ENCODE data around the gene SUPT7L.

Gene SUPT7L

DNA sequence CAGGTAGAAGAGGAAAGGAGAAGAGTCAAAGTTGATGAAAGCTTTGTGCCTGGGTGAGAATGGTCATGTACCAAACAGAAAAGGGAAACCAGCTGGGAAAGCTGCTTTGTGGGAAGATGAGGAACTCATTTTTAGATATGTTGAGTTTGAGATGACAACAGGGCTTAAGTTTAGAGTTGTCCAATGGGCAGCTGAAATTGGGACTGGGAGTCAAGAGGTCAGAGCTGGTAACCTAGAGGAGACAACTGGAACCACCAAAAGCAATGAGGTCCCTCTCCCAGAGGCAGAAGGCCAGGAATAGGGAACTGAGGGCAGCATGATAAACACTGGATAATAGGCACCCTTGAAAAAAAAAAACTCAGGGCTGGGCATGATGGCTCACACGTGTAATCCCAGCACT lies 49.1 kb upstream of the SUPT7L start:
- CTCF ChIA-PET: interaction anchor here (0.7 to 3.5 kb wide), 3 partner anchors 9 to 30 kb away, joined by 3 to 23 read pairs (median 7); no protein-coding TSS in a partner anchor
- Histone ChIP-seq H3K36me3 (ENCODE audit: control insufficient read depth in 2 of 2, insufficient read depth in 1 of 2, low read length in 2 of 2) (no peaks in the 10 kb centered on the region), H3K4me1 (ENCODE audit: control insufficient read depth, insufficient read depth, low read length) (peaks cover 4% of the 10 kb centered on the region; the same call in 1 of the 2 replicates), H3K9me3 (ENCODE audit: control insufficient read depth, insufficient read depth, low read depth, low read length) (no peaks in the 10 kb centered on the region), H3K27ac (ENCODE audit: extremely low read depth, low read depth, low read length) (no peak overlapping the region), H3K4me3 (ENCODE audit: low read depth, low read length) (no peak overlapping the region)
- POLR2A ChIA-PET: no interaction called here
- TF ChIP-seq ZNF133 (tag by site-specific recombination; IDR thresholded peaks at IDR 0.05) (no peak), KLF1 (tag by site-specific recombination; IDR thresholded peaks at IDR 0.05) (no peak), ZNF626 (tag by site-specific recombination; IDR thresholded peaks at IDR 0.05) (no peak), ZNF555 (tag by site-specific recombination; conservative IDR thresholded peaks at IDR 0.05) (no peak), TSHZ1 (tag by site-specific recombination; IDR thresholded peaks at IDR 0.05; ENCODE audit: borderline replicate concordance) (no peak), ZNF18 (tag by site-specific recombination; IDR thresholded peaks at IDR 0.05) (no peak), ZNF654 (tag by site-specific recombination; IDR thresholded peaks at IDR 0.05; ENCODE audit: low read depth) (no peak)

DNA sequence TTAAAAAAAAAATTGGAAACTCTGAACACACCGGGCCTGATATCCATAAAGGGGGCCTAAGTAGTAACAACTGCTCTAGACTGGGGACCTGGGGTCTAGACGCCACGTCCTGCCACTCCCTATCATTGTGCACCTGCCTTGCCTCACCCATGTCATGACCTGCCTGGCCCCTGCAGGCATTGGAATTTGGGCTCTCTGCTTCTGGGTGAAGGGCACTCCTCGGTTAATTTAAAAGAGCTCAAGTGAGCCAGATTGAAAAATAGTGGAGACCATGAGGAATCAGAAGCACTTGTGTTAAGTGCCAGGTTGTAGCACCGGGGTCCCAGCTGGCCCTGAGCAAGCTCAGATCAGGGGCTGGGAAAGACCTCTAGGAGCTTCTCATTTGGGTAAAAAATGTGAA lies 48.4 kb upstream of the SUPT7L start:
- Histone ChIP-seq H3K4me1 (ENCODE audit: control insufficient read depth, insufficient read depth, low read length) (peaks cover 4% of the 10 kb centered on the region; the same call in 1 of the 2 replicates), H3K4me3 (ENCODE audit: low read depth, low read length) (no peak overlapping the region), H3K9me3 (ENCODE audit: control insufficient read depth, insufficient read depth, low read depth, low read length) (no peaks in the 10 kb centered on the region), H3K36me3 (ENCODE audit: control insufficient read depth in 2 of 2, insufficient read depth in 1 of 2, low read length in 2 of 2) (no peaks in the 10 kb centered on the region), H3K27ac (ENCODE audit: extremely low read depth, low read depth, low read length) (no peak overlapping the region)
- ChIA-PET CTCF (interaction anchor here (0.6 to 3.5 kb wide), 4 partner anchors 12 to 166 kb away, joined by 3 to 23 read pairs (median 4); no protein-coding TSS in a partner anchor), POLR2A (no interaction called here)
- TF ChIP-seq ZNF311 (tag by site-specific recombination; IDR thresholded peaks at IDR 0.05; ENCODE audit: borderline replicate concordance): no peak
- no peak for TF ChIP-seq EGR2 (tag by site-specific recombination; IDR thresholded peaks at IDR 0.05; ENCODE audit: low read depth)
- TF ChIP-seq ZNF416 (tag by site-specific recombination; IDR thresholded peaks at IDR 0.05): no peak

DNA sequence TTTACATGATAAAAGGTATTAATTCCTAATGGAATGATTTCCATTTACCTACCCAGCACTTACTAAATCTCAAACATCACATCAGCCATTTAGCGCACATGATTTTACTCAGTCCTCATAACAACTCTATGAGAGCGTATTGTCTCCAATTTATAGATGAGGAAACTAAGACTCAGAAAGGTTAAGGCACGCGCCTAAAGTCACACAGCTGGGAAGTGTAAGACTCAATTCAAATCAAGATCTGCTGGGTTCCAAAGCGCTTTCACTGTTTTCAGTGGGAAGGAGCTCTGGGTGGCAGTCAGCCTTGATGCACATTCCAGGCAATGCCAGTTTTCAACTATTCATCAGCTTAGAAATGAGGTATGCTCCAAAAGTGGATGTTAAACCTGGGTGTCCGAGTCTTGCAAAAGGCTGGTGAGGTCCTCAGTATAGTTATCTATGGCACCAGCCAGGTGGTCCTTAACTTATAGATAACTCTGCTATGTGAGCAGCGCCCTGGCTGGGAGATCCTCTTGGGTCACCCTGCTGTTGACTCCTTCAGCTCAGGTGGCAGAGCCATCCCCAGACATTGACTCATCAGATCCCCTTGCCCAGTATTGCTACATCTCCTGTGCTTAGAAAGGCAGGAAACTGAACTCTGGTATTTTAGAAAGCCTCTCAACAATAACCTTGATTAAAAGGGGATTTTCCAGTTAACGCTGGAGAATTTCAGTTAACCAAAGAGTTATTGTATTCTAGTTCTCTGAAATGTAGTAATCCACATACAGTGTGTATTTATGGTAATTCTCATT lies 47.4 kb upstream of the SUPT7L start:
- Histone ChIP-seq H3K9me3 (ENCODE audit: control insufficient read depth, insufficient read depth, low read depth, low read length) (no peaks in the 10 kb centered on the region), H3K36me3 (ENCODE audit: control insufficient read depth in 2 of 2, insufficient read depth in 1 of 2, low read length in 2 of 2) (no peaks in the 10 kb centered on the region), H3K27ac (ENCODE audit: extremely low read depth, low read depth, low read length) (no peak overlapping the region), H3K4me3 (ENCODE audit: low read depth, low read length) (no peak overlapping the region), H3K4me1 (ENCODE audit: control insufficient read depth, insufficient read depth, low read length) (peaks cover 10% of the 10 kb centered on the region)
- CTCF ChIA-PET: interaction anchor here (0.7 to 1.6 kb wide), 2 partner anchors 13 to 41 kb away, joined by 4 to 13 read pairs; no protein-coding TSS in a partner anchor
- no peak for TF ChIP-seq IKZF3 (tag by site-specific recombination; IDR thresholded peaks at IDR 0.05)
- TF ChIP-seq, protein P1, sequence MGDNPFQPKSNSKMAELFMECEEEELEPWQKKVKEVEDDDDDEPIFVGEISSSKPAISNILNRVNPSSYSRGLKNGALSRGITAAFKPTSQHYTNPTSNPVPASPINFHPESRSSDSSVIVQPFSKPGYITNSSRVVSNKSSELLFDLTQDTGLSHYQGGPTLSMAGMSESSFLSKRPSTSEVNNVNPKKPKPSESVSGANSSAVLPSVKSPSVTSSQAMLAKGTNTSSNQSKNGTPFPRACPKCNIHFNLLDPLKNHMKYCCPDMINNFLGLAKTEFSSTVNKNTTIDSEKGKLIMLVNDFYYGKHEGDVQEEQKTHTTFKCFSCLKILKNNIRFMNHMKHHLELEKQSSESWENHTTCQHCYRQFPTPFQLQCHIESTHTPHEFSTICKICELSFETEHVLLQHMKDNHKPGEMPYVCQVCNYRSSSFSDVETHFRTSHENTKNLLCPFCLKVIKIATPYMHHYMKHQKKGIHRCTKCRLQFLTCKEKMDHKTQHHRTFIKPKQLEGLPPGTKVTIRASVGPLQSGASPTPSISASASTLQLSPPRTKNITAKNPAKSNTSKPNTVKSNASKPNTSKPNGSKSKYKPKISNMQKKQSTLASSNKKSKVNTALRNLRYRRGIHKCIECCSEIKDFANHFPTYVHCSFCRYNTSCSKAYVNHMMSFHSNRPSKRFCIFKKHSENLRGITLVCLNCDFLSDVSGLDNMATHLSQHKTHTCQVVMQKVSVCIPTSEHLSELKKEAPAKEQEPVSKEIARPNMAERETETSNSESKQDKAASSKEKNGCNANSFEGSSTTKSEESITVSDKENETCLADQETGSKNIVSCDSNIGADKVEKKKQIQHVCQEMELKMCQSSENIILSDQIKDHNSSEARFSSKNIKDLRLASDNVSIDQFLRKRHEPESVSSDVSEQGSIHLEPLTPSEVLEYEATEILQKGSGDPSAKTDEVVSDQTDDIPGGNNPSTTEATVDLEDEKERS (tag by site-specific recombination; IDR thresholded peaks at IDR 0.05): no peak
- TF ChIP-seq ZNF792 (tag by site-specific recombination; IDR thresholded peaks at IDR 0.05): no peak
- TF ChIP-seq ZNF677 (tag by site-specific recombination; IDR thresholded peaks at IDR 0.05): no peak
- no peak for TF ChIP-seq ZNF133 (tag by site-specific recombination; IDR thresholded peaks at IDR 0.05)
- TF ChIP-seq, protein P2, sequence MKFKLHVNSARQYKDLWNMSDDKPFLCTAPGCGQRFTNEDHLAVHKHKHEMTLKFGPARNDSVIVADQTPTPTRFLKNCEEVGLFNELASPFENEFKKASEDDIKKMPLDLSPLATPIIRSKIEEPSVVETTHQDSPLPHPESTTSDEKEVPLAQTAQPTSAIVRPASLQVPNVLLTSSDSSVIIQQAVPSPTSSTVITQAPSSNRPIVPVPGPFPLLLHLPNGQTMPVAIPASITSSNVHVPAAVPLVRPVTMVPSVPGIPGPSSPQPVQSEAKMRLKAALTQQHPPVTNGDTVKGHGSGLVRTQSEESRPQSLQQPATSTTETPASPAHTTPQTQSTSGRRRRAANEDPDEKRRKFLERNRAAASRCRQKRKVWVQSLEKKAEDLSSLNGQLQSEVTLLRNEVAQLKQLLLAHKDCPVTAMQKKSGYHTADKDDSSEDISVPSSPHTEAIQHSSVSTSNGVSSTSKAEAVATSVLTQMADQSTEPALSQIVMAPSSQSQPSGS (tag by site-specific recombination; IDR thresholded peaks at IDR 0.05; ENCODE audit: low read depth): no peak
- TF ChIP-seq ZNF350 (tag by site-specific recombination; IDR thresholded peaks at IDR 0.05): no peak
- no peak for TF ChIP-seq ZNF391 (tag by site-specific recombination; IDR thresholded peaks at IDR 0.05; ENCODE audit: borderline replicate concordance, low read depth)
- POLR2A ChIA-PET: no interaction called here

Measured in HEK293 (cell line).